Heart left ventricle (tissue), 13 donors: ENCODE results near the gene LAMA2.

Experiments
- CTCF ChIP-seq, 12 donors: fragments of 200-600 bp; sonication (generic) in 4 of 12; IDR thresholded peaks; one replicate each; pipeline versions ENCODE4 v1.5.0 to v1.8.0; 2018 to 2022; ENCODE audit warnings: antibody characterized with exemption in 12 of 12, mild to moderate bottlenecking in 5 of 12
- POLR2A ChIP-seq, 2 donors: fragments of 450-650 bp; IDR thresholded peaks; one replicate each; pipeline ENCODE4 v1.6.1; 2017; ENCODE audit warnings: antibody characterized with exemption in 2 of 2, mild to moderate bottlenecking in 2 of 2, moderate library complexity in 2 of 2
- donor health status: ischemic (EF 13 %, LVEDD 7.1; RV severe dilation, severe dysfunction).
- donor health status: DM: no; HTN: yes; CAD: no.
- donor health status: DM: no; HTN: no; CAD: no.
- donor health status: ischemic (EF 25% LVEDD 6.9; RV normal size, moderate dysfunction).
- donor health status: ischemic (EF 25% LVEDD 5.7; RV mildly dilated, moderate dysfunction).
- donor health status: ischemic (EF 35%, LVEDD 5.7; RV mildly dilated, moderate dysfunction).
- donor health status: nonischemic (EF 11% LVEDD 7.7; RV severe dilation, severe dysfunction).
- donor health status: DM: yes; HTN: yes; CAD: no.
- donor health status: PGD.
- donor health status: ischemic (EF 29% LVEDD 5.4; RV normal size, mild dysfunction).
- donor health status: nonischemic (EF 23%, LVEDD 6.1; RV moderate dilation, normal function).

- TF ChIP-seq CTCF (IDR thresholded peaks at IDR 0.05), result no peak
- no peak for TF ChIP-seq POLR2A (IDR thresholded peaks at IDR 0.05)
Measured at GRCh38 chr6:129434091-129434490, 551.2 kb downstream of the LAMA2 start.
